OCI-LY3 (cell line): ENCODE results near the gene RAPGEF1.

ENCODE experiments used
- CTCF ChIP-seq: fragments of 200-600, 300-600 bp; sonication (generic); IDR thresholded peaks from 2 replicates; pipeline ENCODE4 v1.5.1; 2014; ENCODE audit warnings: antibody characterized with exemption, low read length, low read depth
- EZH2phosphoT487 ChIP-seq: fragments of 200-600 bp; shearing (Covaris generic); IDR thresholded peaks from 2 replicates; pipeline ENCODE4 v1.6.1; 2018; ENCODE audit warnings: antibody characterized with exemption, mixed run types, low read depth

GRCh38 chr9:131667576-131667975 is 72.3 kb downstream of the RAPGEF1 start:
- no peak for TF ChIP-seq CTCF
- TF ChIP-seq EZH2phosphoT487, result no peak
